Activated CD8-positive, alpha-beta T cell treated with anti-CD3 and anti-CD28 coated beads for 36 hours (primary cell): ENCODE measurements around the gene MFN2. TPM values are rescaled to one million over a fixed set of nuclear protein-coding genes. Genes with fewer than 3 reads are reported as not detected.

Experiments
- ATAC-seq: fragments of 200-7000 bp; cut with Tn5 transposase; one replicate; pipeline ENCODE4 v1.10.0; 2021; ENCODE audit warnings: mild to moderate bottlenecking, moderate library complexity
- CTCF ChIA-PET: fragments of 350-600 bp; sonication (Branson Sonifier 250); formaldehyde crosslinking; loops from one replicate; lab custom pipeline; 2021; ENCODE audit warnings: antibody characterized with exemption; lab: Charles Lee
- POLR2A ChIA-PET: fragments of 350-600 bp; sonication (Branson Sonifier 250); formaldehyde crosslinking; loops from one replicate; lab custom pipeline; 2021; ENCODE audit warnings: antibody characterized with exemption; lab: Charles Lee
- DNase-seq: peaks from one replicate; pipeline ENCODE4 v3.0.0-alpha.2; 2020
- H3K27ac Mint-ChIP-seq: one replicate; pipeline ENCODE4 v1.8.0; 2021; ENCODE audit warnings: mild to moderate bottlenecking, mixed read lengths
- H3K27me3 Mint-ChIP-seq: one replicate; pipeline ENCODE4 v1.8.0; 2021; ENCODE audit warnings: mixed read lengths
- H3K36me3 Mint-ChIP-seq: one replicate; pipeline ENCODE4 v1.8.0; 2021; ENCODE audit warnings: low read depth, mixed read lengths
- H3K4me1 Mint-ChIP-seq: one replicate; pipeline ENCODE4 v1.8.0; 2021; ENCODE audit warnings: low read depth, mixed read lengths
- H3K4me3 Mint-ChIP-seq: one replicate; pipeline ENCODE4 v1.8.0; 2021; ENCODE audit warnings: mild to moderate bottlenecking, moderate library complexity, mixed read lengths
- H3K9me3 Mint-ChIP-seq: one replicate; pipeline ENCODE4 v1.8.0; 2021; ENCODE audit warnings: mixed read lengths
- intact Hi-C: fragments of 100-400 bp; cut with micrococcal nuclease; formaldehyde crosslinking; loops from one replicate; pipeline ENCODE4 v1.10.0; 2022
- total RNA-seq, 2 experiments: library from RNA; stranded (reverse); gene quantifications; one replicate each; pipeline ENCODE4 v1.2.3, GENCODE V29; 2021
- TF ChIP-seq, protein P1 (sequence below): fragments of 200-600 bp; IDR thresholded peaks from one replicate; pipeline ENCODE4 v1.8.0; 2022; ENCODE audit warnings: antibody characterized with exemption, mild to moderate bottlenecking

The MFN2 gene
- total RNA-seq, 2 experiments from 2014 or later = 51.0 to 51.1 TPM

DNA sequence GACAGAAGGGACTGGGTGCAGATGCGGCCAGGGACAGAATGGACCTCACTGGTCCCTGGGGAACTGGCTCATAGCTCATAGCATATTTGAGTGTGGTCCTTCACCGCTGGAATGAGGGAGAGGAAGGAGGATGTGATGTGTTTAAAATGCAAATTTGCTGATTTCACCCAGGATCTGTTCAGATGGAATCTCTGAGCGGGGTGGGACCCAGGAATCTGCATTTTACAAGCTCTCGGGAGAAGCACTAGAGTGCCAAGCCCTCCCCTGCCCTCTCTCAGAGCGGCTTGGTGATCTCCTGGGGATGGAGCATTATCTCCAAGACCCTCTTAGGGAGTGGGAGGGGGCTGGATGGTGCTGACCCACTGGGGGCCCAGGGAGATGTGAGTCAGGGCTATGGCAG is 22.8 kb upstream of the MFN2 start:
- H3K27me3 Mint-ChIP-seq = no peaks in the 10 kb centered on the region
- no peak overlapping the region for H3K4me3 Mint-ChIP-seq
- H3K9me3 Mint-ChIP-seq = no peaks in the 10 kb centered on the region
- DNase-seq (no peak), ATAC-seq (no peak)
- CTCF ChIA-PET = no interaction called here
- POLR2A ChIA-PET = interaction anchor here (1.8 to 3.1 kb wide), 2 partner anchors 48 to 49 kb away, joined by 4 to 13 read pairs; no protein-coding TSS in a partner anchor
- no peak overlapping the region for H3K27ac Mint-ChIP-seq
- peaks cover 3% of the 10 kb centered on the region for H3K36me3 Mint-ChIP-seq
- no peaks in the 10 kb centered on the region for H3K4me1 Mint-ChIP-seq
- TF ChIP-seq, protein P1, sequence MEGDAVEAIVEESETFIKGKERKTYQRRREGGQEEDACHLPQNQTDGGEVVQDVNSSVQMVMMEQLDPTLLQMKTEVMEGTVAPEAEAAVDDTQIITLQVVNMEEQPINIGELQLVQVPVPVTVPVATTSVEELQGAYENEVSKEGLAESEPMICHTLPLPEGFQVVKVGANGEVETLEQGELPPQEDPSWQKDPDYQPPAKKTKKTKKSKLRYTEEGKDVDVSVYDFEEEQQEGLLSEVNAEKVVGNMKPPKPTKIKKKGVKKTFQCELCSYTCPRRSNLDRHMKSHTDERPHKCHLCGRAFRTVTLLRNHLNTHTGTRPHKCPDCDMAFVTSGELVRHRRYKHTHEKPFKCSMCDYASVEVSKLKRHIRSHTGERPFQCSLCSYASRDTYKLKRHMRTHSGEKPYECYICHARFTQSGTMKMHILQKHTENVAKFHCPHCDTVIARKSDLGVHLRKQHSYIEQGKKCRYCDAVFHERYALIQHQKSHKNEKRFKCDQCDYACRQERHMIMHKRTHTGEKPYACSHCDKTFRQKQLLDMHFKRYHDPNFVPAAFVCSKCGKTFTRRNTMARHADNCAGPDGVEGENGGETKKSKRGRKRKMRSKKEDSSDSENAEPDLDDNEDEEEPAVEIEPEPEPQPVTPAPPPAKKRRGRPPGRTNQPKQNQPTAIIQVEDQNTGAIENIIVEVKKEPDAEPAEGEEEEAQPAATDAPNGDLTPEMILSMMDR = no peak
- intact Hi-C loops = no loop called here

DNA sequence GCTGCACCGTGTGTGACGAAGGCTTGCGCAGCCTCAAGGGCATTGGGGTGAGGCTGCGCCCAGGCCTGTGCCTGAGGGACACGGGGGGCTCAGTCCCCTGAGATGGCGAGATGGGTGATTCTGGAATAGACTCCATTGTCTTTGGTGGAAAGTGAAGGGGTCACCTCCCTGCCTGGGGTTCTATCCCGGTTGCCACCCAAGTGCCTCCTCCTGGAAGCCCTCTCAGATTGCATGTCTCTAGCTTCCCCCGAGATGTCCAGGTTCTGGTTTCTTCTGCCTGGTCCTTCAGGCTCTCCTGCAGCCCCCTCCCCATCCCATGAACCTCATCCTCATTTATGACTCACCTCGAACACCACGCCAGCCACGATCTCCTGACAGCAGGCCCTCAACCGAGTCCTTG is 22.3 kb upstream of the MFN2 start:
- TF ChIP-seq, protein P1 = no peak
- POLR2A ChIA-PET = interaction anchor here (1.2 to 3.1 kb wide), 3 partner anchors 22 to 50 kb away, joined by 3 to 13 read pairs (median 4); partner anchors contain the start of gene MFN2

DNA sequence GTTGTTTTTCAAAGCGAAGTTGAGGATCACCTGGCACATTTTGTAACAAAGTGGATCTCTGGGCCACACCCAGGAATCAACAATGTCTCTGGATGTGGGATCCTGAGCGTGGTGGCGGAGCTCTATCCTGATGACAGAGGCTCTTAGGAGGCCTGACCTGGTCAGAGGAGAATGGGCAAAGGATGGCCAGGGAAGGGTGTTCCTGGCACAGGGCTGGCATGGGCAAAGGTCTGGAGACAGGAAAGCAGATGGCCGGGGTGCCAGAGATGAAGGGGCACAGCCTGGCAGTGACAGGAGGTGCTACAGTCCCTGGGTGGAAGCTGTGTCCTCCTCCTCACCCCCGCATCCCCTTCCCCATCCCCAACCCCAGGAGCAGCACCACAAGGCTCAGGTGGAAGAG is 20.0 kb upstream of the MFN2 start:
- no peak overlapping the region for H3K4me3 Mint-ChIP-seq
- no peak for ATAC-seq
- no peaks in the 10 kb centered on the region for H3K27me3 Mint-ChIP-seq
- intact Hi-C loops = no loop called here
- H3K36me3 Mint-ChIP-seq = peaks cover 1% of the 10 kb centered on the region
- POLR2A ChIA-PET = interaction anchor here (0.5 to 1.3 kb wide), 2 partner anchors 50 to 52 kb away, joined by 3 to 4 read pairs; no protein-coding TSS in a partner anchor
- H3K27ac Mint-ChIP-seq = no peak overlapping the region
- TF ChIP-seq, protein P1 = no peak
- H3K9me3 Mint-ChIP-seq = no peaks in the 10 kb centered on the region
- H3K4me1 Mint-ChIP-seq = no peaks in the 10 kb centered on the region
- DNase-seq = no peak
- CTCF ChIA-PET = no interaction called here

More for the DNA sequence above, 22.3 kb upstream of the MFN2 start:
- no peaks in the 10 kb centered on the region for H3K27me3 Mint-ChIP-seq
- no peaks in the 10 kb centered on the region for H3K4me1 Mint-ChIP-seq
- CTCF ChIA-PET = no interaction called here
- intact Hi-C loops = no loop called here
- no peak for DNase-seq
- no peak overlapping the region for H3K27ac Mint-ChIP-seq
- no peak for ATAC-seq
- H3K4me3 Mint-ChIP-seq = no peak overlapping the region
- H3K36me3 Mint-ChIP-seq = peaks cover 1% of the 10 kb centered on the region
- no peaks in the 10 kb centered on the region for H3K9me3 Mint-ChIP-seq

DNA sequence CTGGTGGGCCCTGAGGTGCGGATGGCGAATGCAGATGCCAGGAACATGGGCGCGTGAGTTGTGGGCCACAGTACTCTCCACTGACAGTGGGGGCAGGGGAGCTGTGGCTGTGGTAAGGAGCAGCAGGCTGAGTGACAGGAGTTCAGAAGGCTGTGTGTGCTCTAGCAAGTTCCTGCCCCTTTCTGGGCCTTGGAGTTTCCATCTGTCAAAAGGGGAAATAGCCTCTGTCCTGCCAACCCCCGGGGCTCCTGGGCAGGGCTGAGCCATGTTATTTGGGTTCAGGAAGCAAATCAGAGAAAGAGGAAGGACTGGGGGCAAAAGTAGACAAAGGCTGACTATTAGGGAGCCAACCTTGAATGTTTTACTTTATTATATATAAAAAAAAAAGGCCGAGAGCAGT is 19.5 kb upstream of the MFN2 start:
- POLR2A ChIA-PET = interaction anchor here (1.3 kb wide), 1 partner anchor 51 kb away, joined by 4 read pairs; no protein-coding TSS in a partner anchor
- TF ChIP-seq, protein P1 = no peak

DNA sequence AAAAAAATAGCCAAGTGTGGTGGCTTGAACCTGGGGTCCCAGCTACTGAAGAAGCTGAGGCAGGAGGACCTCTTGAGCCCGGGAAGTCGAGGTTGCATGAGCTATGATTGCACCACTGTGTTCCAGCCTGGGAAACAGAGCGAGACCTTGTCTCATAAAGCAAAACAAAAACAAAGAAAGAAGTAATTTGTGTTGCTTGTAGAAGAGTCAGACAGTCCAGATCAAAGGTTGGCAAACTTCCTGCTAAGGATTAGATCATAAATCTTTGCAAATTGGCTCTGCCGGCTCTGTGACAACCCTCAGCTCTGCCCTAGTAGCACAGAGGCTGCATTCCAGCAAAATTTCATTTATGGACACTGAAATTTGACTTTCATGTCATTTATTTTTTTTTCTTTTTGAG is 19.0 kb upstream of the MFN2 start:
- H3K27me3 Mint-ChIP-seq = no peaks in the 10 kb centered on the region
- H3K4me3 Mint-ChIP-seq = no peak overlapping the region

More for the DNA sequence above, 19.5 kb upstream of the MFN2 start:
- H3K27ac Mint-ChIP-seq = no peak overlapping the region
- no peaks in the 10 kb centered on the region for H3K27me3 Mint-ChIP-seq
- no peaks in the 10 kb centered on the region for H3K9me3 Mint-ChIP-seq
- DNase-seq (no peak), ATAC-seq (no peak)
- H3K4me1 Mint-ChIP-seq = no peaks in the 10 kb centered on the region
- CTCF ChIA-PET = no interaction called here
- H3K4me3 Mint-ChIP-seq = no peak overlapping the region
- peaks cover 2% of the 10 kb centered on the region for H3K36me3 Mint-ChIP-seq
- intact Hi-C loops = no loop called here

More for the DNA sequence above, 19.0 kb upstream of the MFN2 start:
- Mint-ChIP-seq H3K9me3 (no peaks in the 10 kb centered on the region), H3K27ac (no peak overlapping the region), H3K36me3 (peaks cover 5% of the 10 kb centered on the region), H3K4me1 (no peaks in the 10 kb centered on the region)
- intact Hi-C loops = no loop called here
- POLR2A ChIA-PET = interaction anchor here (1.3 kb wide), 1 partner anchor 51 kb away, joined by 4 read pairs; no protein-coding TSS in a partner anchor
- TF ChIP-seq, protein P1 = no peak
- DNase-seq (no peak), ATAC-seq (no peak)
- CTCF ChIA-PET = interaction anchor here (1.3 kb wide), 1 partner anchor 19 kb away, joined by 3 read pairs; the partner anchor contains the start of gene MFN2
